ENCODE measurements around the gene FBXL16.
A peak's percentile ranks its signal among the peaks of the same experiment; 100 is the strongest.

Gene FBXL16

GRCh38 chr16:670485-671352, 34.9 kb downstream of the FBXL16 start:
- no peaks in the 10 kb centered on the region for H3K9me3 ChIP-seq (replicated peaks; ENCODE audit: insufficient read depth, low read length)
- H3K27ac ChIP-seq (ENCODE audit: low read length): no peak overlapping the region
- H3K36me3 ChIP-seq (replicated peaks; ENCODE audit: insufficient read depth, low read length): no peaks in the 10 kb centered on the region; the same call in 1 of the 2 replicates
- no peak overlapping the region for H3K4me2 ChIP-seq (ENCODE audit: low read depth, low read length)
- no peaks in the 10 kb centered on the region for H3F3A ChIP-seq (ENCODE audit: insufficient read depth, low read length)
- H3K27me3 ChIP-seq (replicated peaks; ENCODE audit: insufficient read depth, low read length): no peaks in the 10 kb centered on the region
- H3K9ac ChIP-seq (ENCODE audit: low read length): no peak overlapping the region
- H2AFZ ChIP-seq (ENCODE audit: low read length): no peak overlapping the region
- H3K79me2 ChIP-seq (ENCODE audit: low read length): peaks cover 24% of the 10 kb centered on the region
- H3K4me1 ChIP-seq (ENCODE audit: low read length): peaks cover 11% of the 10 kb centered on the region; the same call in 1 of the 2 replicates
- H4K20me1 ChIP-seq (ENCODE audit: insufficient read depth, low read length): no peaks in the 10 kb centered on the region
- TF ChIP-seq EZH2phosphoT487 (IDR thresholded peaks at IDR 0.05; ENCODE audit: low read length) (no peak), CTCF (IDR thresholded peaks at IDR 0.05; ENCODE audit: low read length) (no peak), EZH2 (optimal IDR thresholded peaks at IDR 0.05; ENCODE audit: low read depth, low read length) (no peak)
- no peaks in the 10 kb centered on the region for H3K9me2 ChIP-seq (replicated peaks; ENCODE audit: insufficient read depth, low read length)
- no peak for DNase-seq
- H3K4me3 ChIP-seq (ENCODE audit: low read length): no peak overlapping the region

- Histone ChIP-seq H3K79me2 (ENCODE audit: low read length) (peaks cover 24% of the 10 kb centered on the region), H2AFZ (ENCODE audit: low read length) (no peak overlapping the region), H3K9me3 (replicated peaks; ENCODE audit: insufficient read depth, low read length) (no peaks in the 10 kb centered on the region), H3K36me3 (replicated peaks; ENCODE audit: insufficient read depth, low read length) (no peaks in the 10 kb centered on the region; the same call in 1 of the 2 replicates), H4K20me1 (ENCODE audit: insufficient read depth, low read length) (no peaks in the 10 kb centered on the region), H3K4me1 (ENCODE audit: low read length) (peaks cover 11% of the 10 kb centered on the region; the same call in 1 of the 2 replicates), H3K27me3 (replicated peaks; ENCODE audit: insufficient read depth, low read length) (no peaks in the 10 kb centered on the region), H3K9ac (ENCODE audit: low read length) (no peak overlapping the region), H3K27ac (ENCODE audit: low read length) (no peak overlapping the region), H3K4me2 (ENCODE audit: low read depth, low read length) (peak overlapping the region; percentile 87; the same call in 1 of the 2 replicates), H3K4me3 (ENCODE audit: low read length) (no peak overlapping the region), H3F3A (ENCODE audit: insufficient read depth, low read length) (no peaks in the 10 kb centered on the region), H3K9me2 (replicated peaks; ENCODE audit: insufficient read depth, low read length) (no peaks in the 10 kb centered on the region)
- TF ChIP-seq EZH2phosphoT487 (IDR thresholded peaks at IDR 0.05; ENCODE audit: low read length) (no peak), EZH2 (optimal IDR thresholded peaks at IDR 0.05; ENCODE audit: low read depth, low read length) (no peak), CTCF (IDR thresholded peaks at IDR 0.05; ENCODE audit: low read length) (no peak)
- no peak for DNase-seq
Observed at GRCh38 chr16:669666-670065, 35.9 kb downstream of the FBXL16 start.

GRCh38 chr16:668519-669171, 37.0 kb downstream of the FBXL16 start:
- no peaks in the 10 kb centered on the region; the same call in 1 of the 2 replicates for H3K36me3 ChIP-seq (replicated peaks; ENCODE audit: insufficient read depth, low read length)
- H3K4me1 ChIP-seq (ENCODE audit: low read length): peaks cover 11% of the 10 kb centered on the region; the same call in 1 of the 2 replicates
- no peaks in the 10 kb centered on the region for H4K20me1 ChIP-seq (ENCODE audit: insufficient read depth, low read length)
- peak overlapping the region; percentile 63; the same call in 1 of the 2 replicates for H2AFZ ChIP-seq (ENCODE audit: low read length)
- no peaks in the 10 kb centered on the region for H3K9me3 ChIP-seq (replicated peaks; ENCODE audit: insufficient read depth, low read length)
- H3K4me3 ChIP-seq (ENCODE audit: low read length): peak overlapping the region; percentile 93
- no peak overlapping the region for H3K27ac ChIP-seq (ENCODE audit: low read length)
- peak overlapping the region; percentile 95 for H3K9ac ChIP-seq (ENCODE audit: low read length)
- H3K79me2 ChIP-seq (ENCODE audit: low read length): peaks cover 24% of the 10 kb centered on the region
- no peaks in the 10 kb centered on the region for H3F3A ChIP-seq (ENCODE audit: insufficient read depth, low read length)
- H3K4me2 ChIP-seq (ENCODE audit: low read depth, low read length): peak overlapping the region; percentile 87
- TF ChIP-seq EZH2 (optimal IDR thresholded peaks at IDR 0.05; ENCODE audit: low read depth, low read length): no peak
- no peak for TF ChIP-seq CTCF (IDR thresholded peaks at IDR 0.05; ENCODE audit: low read length)
- no peak for DNase-seq
- no peaks in the 10 kb centered on the region for H3K27me3 ChIP-seq (replicated peaks; ENCODE audit: insufficient read depth, low read length)
- no peaks in the 10 kb centered on the region for H3K9me2 ChIP-seq (replicated peaks; ENCODE audit: insufficient read depth, low read length)
